ENCODE results near the gene MYO15A.

Gene MYO15A

GRCh38 chr17:18225642-18226283, 117.2 kb downstream of the MYO15A start:
- Histone ChIP-seq H3K27me3 (ENCODE audit: control insufficient read depth, insufficient read depth, low read length) (no peaks in the 10 kb centered on the region), H3K27ac (ENCODE audit: low read depth, low read length) (no peak overlapping the region), H3K36me3 (ENCODE audit: control insufficient read depth, insufficient read depth, low read length) (no peaks in the 10 kb centered on the region), H3K4me1 (ENCODE audit: control insufficient read depth, insufficient read depth, low read length) (peaks cover 6% of the 10 kb centered on the region), H3K9ac (ENCODE audit: low read length) (peak overlapping the region; percentile 12), H3K4me3 (ENCODE audit: low read length) (peak overlapping the region; percentile 67)

GRCh38 chr17:18226284-18226945, 117.9 kb downstream of the MYO15A start:
- Histone ChIP-seq H3K27ac (ENCODE audit: low read depth, low read length) (no peak overlapping the region), H3K9ac (ENCODE audit: low read length) (no peak overlapping the region), H3K4me3 (ENCODE audit: low read length) (peak overlapping the region; percentile 67), H3K4me1 (ENCODE audit: control insufficient read depth, insufficient read depth, low read length) (peaks cover 6% of the 10 kb centered on the region), H3K36me3 (ENCODE audit: control insufficient read depth, insufficient read depth, low read length) (no peaks in the 10 kb centered on the region), H3K27me3 (ENCODE audit: control insufficient read depth, insufficient read depth, low read length) (no peaks in the 10 kb centered on the region)

GRCh38 chr17:18227635-18228034, 119.1 kb downstream of the MYO15A start:
- no peaks in the 10 kb centered on the region for H3K36me3 ChIP-seq (ENCODE audit: control insufficient read depth, insufficient read depth, low read length)
- H3K9ac ChIP-seq (ENCODE audit: low read length) = no peak overlapping the region
- peaks cover 6% of the 10 kb centered on the region for H3K4me1 ChIP-seq (ENCODE audit: control insufficient read depth, insufficient read depth, low read length)
- no peak overlapping the region for H3K4me3 ChIP-seq (ENCODE audit: low read length)
- H3K27ac ChIP-seq (ENCODE audit: low read depth, low read length) = no peak overlapping the region
- no peaks in the 10 kb centered on the region for H3K27me3 ChIP-seq (ENCODE audit: control insufficient read depth, insufficient read depth, low read length)

GRCh38 chr17:18228176-18228682, 119.7 kb downstream of the MYO15A start:
- H3K36me3 ChIP-seq (ENCODE audit: control insufficient read depth, insufficient read depth, low read length) = no peaks in the 10 kb centered on the region
- no peaks in the 10 kb centered on the region for H3K27me3 ChIP-seq (ENCODE audit: control insufficient read depth, insufficient read depth, low read length)
- no peak overlapping the region for H3K27ac ChIP-seq (ENCODE audit: low read depth, low read length)
- no peak overlapping the region for H3K4me3 ChIP-seq (ENCODE audit: low read length)
- H3K9ac ChIP-seq (ENCODE audit: low read length) = no peak overlapping the region
- peaks cover 6% of the 10 kb centered on the region for H3K4me1 ChIP-seq (ENCODE audit: control insufficient read depth, insufficient read depth, low read length)

GRCh38 chr17:18229254-18229653, 120.7 kb downstream of the MYO15A start:
- Histone ChIP-seq H3K4me3 (ENCODE audit: low read length) (no peak overlapping the region), H3K36me3 (ENCODE audit: control insufficient read depth, insufficient read depth, low read length) (peaks cover 2% of the 10 kb centered on the region), H3K4me1 (ENCODE audit: control insufficient read depth, insufficient read depth, low read length) (peaks cover 6% of the 10 kb centered on the region), H3K9ac (ENCODE audit: low read length) (no peak overlapping the region), H3K27ac (ENCODE audit: low read depth, low read length) (no peak overlapping the region), H3K27me3 (ENCODE audit: control insufficient read depth, insufficient read depth, low read length) (no peaks in the 10 kb centered on the region)

All from rectal smooth muscle tissue (tissue), 1 donor.